Raji (cell line): ENCODE measurements around the gene KCNMA1.

Experiments
- POLR2A ChIP-seq: IDR thresholded peaks from 2 replicates; pipeline ENCODE4 v1.6.1; 2011; ENCODE audit warnings: low read depth, low read length, control low read depth; ENCODE audit not compliant: insufficient read depth

The KCNMA1 gene

GRCh38 chr10:77123330-77123729 is 514.3 kb downstream of the KCNMA1 start:
- TF ChIP-seq POLR2A, result no peak

DNA sequence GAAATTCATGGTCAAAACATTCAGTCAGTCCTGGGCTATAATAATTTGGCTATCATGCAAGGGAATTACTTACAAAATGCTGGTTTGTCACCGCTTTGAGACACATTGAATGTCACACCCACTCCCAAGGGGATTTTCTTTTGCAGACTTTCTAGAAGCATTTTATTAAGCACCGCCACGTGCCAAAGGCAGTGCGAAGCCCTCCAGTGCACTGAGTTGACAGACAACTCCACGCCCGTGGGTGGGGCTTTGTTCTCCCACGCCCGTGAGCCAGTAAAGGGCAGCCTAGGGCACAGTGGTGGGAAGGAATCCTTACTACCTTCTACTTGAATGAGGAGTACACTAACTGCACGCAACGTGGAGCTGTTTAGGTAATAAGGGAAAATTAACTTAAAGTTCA is 515.8 kb downstream of the KCNMA1 start:
- no peak for TF ChIP-seq POLR2A

DNA sequence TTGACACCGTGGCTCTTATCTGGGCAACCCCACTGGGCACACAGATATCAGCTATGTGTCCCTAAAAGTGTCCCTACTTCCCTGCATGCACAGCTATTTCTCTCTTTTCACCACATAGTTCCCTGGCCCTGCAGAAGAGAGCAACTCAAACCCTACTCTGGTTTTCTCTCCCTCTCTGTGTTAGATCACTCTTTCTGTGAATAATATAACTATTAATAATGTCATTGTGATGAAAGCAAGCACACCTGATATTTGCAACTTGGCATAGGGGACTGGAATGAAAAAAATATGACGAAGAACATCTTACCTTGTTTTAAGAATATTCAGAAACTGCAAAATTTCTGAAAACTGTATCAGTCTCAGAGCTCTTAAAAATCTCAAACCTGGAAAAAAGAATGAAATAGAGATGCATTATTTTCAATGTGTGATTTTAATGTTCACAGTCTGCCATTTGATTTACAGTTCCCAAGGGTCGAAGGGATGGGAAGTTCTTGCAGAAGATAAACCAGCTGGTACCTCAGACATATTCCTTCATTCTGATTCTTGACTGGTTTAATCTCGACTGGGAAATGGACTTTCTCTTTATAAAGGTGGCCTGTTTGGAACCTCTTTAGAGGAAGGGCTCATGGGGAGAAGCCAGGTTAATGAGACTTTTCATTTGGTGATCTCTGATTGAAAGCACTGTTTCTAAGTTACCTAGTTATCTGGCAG is 516.8 kb downstream of the KCNMA1 start:
- TF ChIP-seq POLR2A, result no peak

DNA sequence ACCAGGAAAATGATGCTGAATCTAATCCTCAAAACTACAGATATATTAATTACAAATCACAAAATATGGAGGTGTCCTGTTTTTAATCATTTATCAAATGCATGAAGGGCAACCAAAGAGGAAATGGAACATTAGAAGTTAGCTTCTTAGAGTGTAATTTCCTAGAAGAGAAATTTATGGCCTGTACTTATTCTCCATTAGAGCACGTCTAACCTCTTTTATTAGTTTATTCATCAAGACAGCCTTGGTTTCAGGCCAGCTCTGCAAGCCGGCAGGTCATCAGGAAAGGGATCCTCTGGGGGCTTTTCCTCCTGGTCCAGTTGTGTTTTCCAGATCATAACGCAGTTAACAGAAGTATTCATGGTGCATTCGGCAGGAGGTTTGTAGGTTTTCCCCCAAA is 517.6 kb downstream of the KCNMA1 start:
- no peak for TF ChIP-seq POLR2A

DNA sequence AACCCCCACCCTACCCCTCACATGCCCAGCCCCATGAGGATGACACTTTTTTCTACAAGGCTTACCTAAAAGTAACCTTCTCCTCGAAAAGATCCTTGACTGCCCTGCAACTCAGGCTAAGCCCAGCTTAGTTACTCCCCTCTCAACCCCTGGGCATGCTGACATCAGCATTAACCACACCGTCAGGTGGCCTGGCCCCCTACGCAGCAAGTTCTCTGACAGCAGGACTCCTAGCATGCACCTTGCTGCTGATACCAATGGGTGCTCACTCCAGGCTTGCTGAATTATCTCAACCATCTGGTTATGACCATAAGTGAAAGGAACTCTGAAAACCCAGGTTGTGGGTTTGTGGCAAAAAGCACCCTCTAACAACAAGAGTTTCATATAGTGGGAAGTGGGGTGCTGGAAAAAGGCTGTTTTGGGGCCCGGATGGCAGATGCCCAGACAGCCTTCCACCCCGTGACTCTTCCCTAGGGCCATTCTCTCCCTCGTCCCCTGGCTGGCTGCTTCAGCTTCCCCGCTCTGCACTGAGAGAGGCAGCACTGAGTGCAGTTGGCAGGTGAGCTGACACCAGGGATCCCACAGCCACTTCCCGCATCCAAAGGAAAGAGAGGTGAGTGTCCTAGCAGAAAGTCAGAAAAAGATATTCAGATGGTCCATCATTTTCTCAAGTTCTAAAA is 518.9 kb downstream of the KCNMA1 start:
- TF ChIP-seq POLR2A, result no peak

GRCh38 chr10:77117501-77117900 is 520.1 kb downstream of the KCNMA1 start:
- no peak for TF ChIP-seq POLR2A

GRCh38 chr10:77116904-77117303 is 520.7 kb downstream of the KCNMA1 start:
- no peak for TF ChIP-seq POLR2A

GRCh38 chr10:77114181-77114821 is 523.3 kb downstream of the KCNMA1 start:
- TF ChIP-seq POLR2A, result no peak

DNA sequence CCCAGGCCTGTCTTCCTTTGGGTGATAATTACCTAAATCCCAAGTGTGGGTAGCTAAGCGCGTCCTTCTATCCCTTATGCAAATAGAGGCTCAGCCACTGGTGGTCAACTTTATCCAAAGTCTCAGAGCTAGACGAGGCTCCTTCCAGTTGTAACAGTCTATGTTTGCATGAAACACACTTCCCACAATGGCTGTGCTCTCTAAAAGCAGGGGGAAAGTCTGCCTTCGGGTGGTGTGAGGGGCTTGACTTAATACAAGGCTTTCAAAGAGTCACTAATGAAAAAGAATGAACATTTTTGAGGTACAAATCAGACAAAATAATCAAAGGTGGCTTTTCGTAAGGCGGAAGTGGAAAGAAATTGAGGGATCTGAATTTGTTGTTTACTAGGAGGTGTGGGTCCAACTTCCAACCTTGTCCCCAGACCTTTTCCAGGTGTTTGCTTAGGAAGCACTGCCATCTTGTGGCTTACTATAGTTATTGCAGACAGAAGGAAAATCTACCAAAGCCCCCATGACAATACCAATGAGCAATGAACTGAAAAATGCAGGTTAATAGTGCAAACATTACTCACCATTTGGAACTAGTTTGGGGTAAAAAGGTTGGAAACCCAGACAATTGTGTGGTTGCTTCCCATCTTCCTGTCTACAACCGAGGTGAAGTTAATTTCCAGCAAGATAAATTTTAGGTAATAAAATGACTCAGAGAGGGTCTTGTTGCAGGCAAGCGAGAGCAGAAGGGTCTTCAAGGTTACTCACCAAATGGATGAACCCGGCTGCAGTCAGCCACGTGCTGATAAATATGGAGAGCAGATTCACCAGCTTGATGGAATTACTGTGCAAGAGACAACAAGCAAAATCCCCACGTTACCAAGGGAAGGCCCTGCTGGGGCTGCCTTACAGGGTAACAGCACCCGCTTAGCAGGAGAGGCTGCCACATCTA is 525.7 kb downstream of the KCNMA1 start:
- TF ChIP-seq POLR2A, result no peak

DNA sequence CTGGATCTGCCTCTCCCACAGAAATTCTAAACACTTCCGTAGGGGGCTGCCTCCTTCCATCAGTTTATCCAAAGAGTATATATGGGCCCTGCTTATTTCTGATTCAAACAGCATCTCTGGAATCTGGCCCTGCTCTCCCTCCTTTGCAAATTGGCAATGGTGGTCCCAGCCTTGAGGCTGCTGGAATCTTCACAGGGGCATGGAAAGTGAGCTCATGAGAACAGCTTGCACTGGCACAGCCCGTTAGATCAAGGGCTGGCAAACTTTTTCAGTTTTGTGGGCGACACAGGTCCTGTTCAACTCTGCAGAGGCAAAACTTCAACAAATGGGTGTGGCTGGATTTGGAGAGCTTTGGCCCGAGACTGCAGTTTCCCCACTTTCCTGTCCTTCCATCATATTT is 526.9 kb downstream of the KCNMA1 start:
- TF ChIP-seq POLR2A, result no peak

GRCh38 chr10:77109351-77109994 is 528.1 kb downstream of the KCNMA1 start:
- TF ChIP-seq POLR2A, result no peak

DNA sequence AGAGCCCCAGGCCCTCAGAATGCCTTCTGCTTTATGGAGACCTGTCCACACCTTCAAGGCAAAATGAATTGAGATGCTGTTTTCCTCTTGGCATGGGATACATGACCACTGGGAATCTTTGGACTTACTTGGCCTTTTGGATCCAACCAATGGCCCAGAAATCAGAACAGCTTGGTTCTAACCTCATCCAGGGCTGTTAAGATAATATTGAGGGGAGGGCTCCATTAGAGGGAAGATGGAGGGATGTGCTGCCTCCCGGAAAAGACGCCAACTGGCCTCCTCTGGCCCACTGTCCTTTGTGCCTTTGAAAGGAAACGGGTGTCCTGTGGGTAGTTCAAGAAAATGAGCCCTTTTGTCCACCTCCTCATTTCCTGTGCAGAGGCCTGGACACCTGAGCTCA is 530.9 kb downstream of the KCNMA1 start:
- TF ChIP-seq POLR2A, result no peak

DNA sequence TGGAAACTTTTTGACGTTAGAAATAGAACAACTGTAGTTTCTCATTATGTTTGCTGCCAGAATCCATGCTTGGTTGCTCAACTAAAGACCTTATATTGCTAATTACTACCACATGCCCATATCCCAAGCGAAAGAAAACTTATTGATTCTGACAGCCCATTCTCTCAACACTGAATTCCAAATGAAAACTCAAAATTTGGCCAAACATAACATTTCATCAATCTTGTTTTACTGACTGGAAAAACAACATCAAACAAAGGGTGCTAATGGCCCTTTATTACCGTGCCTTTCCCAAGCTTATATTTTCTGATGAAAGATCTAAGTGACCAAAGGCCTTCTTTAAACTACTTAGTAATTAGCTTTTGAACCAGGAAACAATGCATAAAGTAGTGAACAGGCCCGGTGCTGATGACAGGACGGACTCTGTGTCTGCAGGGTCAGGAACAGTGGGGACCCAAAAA is 531.8 kb downstream of the KCNMA1 start:
- TF ChIP-seq POLR2A, result no peak

GRCh38 chr10:77104459-77104980 is 533.1 kb downstream of the KCNMA1 start:
- TF ChIP-seq POLR2A, result no peak
